HepG2 (cell line): Measurements from ENCODE around the gene APIP. TPM values are rescaled to one million over a fixed set of nuclear protein-coding genes. Genes with fewer than 3 reads are reported as not detected.

Experiments
- ARHGAP35 ChIP-seq: sonication (generic); formaldehyde crosslinking; IDR thresholded peaks from 2 replicates; pipeline ENCODE4 v1.9.0; 2022; ENCODE audit warnings: mild to moderate bottlenecking, inconsistent platforms, moderate library complexity, missing genetic modification reagents, borderline replicate concordance
- CBX2 ChIP-seq, 2 experiments: fragments of 200-600 bp in 1 of 2; sonication (generic); formaldehyde crosslinking in 1 of 2; IDR thresholded peaks; 2 replicates each; pipeline versions ENCODE4 v1.7.0 to v1.8.1; 2018 to 2022; ENCODE audit warnings: low read depth in 2 of 2, low read length in 1 of 2, mild to moderate bottlenecking in 1 of 2, missing genetic modification reagents in 1 of 2
- CREBL2 ChIP-seq: sonication (generic); formaldehyde crosslinking; IDR thresholded peaks from 2 replicates; pipeline ENCODE4 v1.8.1; 2023; ENCODE audit warnings: missing genetic modification reagents, mild to moderate bottlenecking, borderline replicate concordance
- GMEB2 ChIP-seq: IDR thresholded peaks from 2 replicates; pipeline ENCODE4 v1.6.1; 2016; ENCODE audit warnings: missing biosample characterization, missing genetic modification reagents, low read depth
- HOXA7 ChIP-seq: sonication (generic); formaldehyde crosslinking; IDR thresholded peaks from 2 replicates; pipeline ENCODE4 v1.8.1; 2022; ENCODE audit warnings: mild to moderate bottlenecking, missing genetic modification reagents, moderate library complexity
- IKZF1 ChIP-seq: fragments of 450-650 bp; IDR thresholded peaks from 2 replicates; pipeline ENCODE4 v1.7.1; 2016
- MXD4 ChIP-seq: IDR thresholded peaks from 2 replicates; pipeline ENCODE4 v1.6.1; 2016; ENCODE audit warnings: mild to moderate bottlenecking, missing biosample characterization, missing genetic modification reagents
- NRL ChIP-seq: sonication (generic); formaldehyde crosslinking; IDR thresholded peaks from 2 replicates; pipeline ENCODE4 v1.5.0; 2020; ENCODE audit warnings: missing genetic modification reagents, mild to moderate bottlenecking, moderate library complexity, borderline replicate concordance
- REL ChIP-seq: sonication (generic); formaldehyde crosslinking; conservative IDR thresholded peaks from 2 replicates; pipeline ENCODE4 v1.8.0; 2022; ENCODE audit warnings: mild to moderate bottlenecking, missing genetic modification reagents, moderate library complexity
- RFXANK ChIP-seq: IDR thresholded peaks from 2 replicates; pipeline ENCODE4 v1.6.1; 2016
- SAFB2 ChIP-seq: sonication (generic); formaldehyde crosslinking; IDR thresholded peaks from 2 replicates; pipeline ENCODE4 v1.5.1; 2020; ENCODE audit warnings: missing genetic modification reagents, low read depth, mild to moderate bottlenecking, borderline replicate concordance
- SIN3A ChIP-seq: IDR thresholded peaks from 2 replicates; pipeline ENCODE4 v1.6.1; 2011; ENCODE audit warnings: low read depth, mild to moderate bottlenecking, control low read depth, low read length, borderline replicate concordance
- SP140L ChIP-seq: sonication (generic); formaldehyde crosslinking; IDR thresholded peaks from 2 replicates; pipeline ENCODE4 v1.4.0; 2020; ENCODE audit warnings: missing genetic modification reagents, borderline replicate concordance
- SUZ12 ChIP-seq: fragments of 150-350 bp; IDR thresholded peaks from 2 replicates; pipeline ENCODE4 v1.6.1; 2014; ENCODE audit warnings: low read depth, low read length
- TRAFD1 ChIP-seq: sonication (generic); formaldehyde crosslinking; IDR thresholded peaks from 2 replicates; pipeline ENCODE4 v1.5.1; 2020; ENCODE audit warnings: missing genetic modification reagents, mild to moderate bottlenecking, borderline replicate concordance
- ZBTB46 ChIP-seq: sonication (generic); formaldehyde crosslinking; IDR thresholded peaks from 2 replicates; pipeline ENCODE4 v1.4.0; 2020; ENCODE audit warnings: mild to moderate bottlenecking, missing genetic modification reagents, borderline replicate concordance
- ZIK1 ChIP-seq: sonication (generic); formaldehyde crosslinking; IDR thresholded peaks from 2 replicates; pipeline ENCODE4 v1.5.0; 2020; ENCODE audit warnings: mild to moderate bottlenecking, low read depth, missing genetic modification reagents, borderline replicate concordance
- ZNF3 ChIP-seq: IDR thresholded peaks from 2 replicates; pipeline ENCODE4 v1.7.0; 2017; ENCODE audit warnings: inconsistent platforms
- ZNF570 ChIP-seq: sonication (generic); formaldehyde crosslinking; IDR thresholded peaks from 2 replicates; pipeline ENCODE4 v1.4.0; 2020; ENCODE audit warnings: mild to moderate bottlenecking, missing genetic modification reagents, borderline replicate concordance
- ZNF629 ChIP-seq: sonication (generic); formaldehyde crosslinking; conservative IDR thresholded peaks from 2 replicates; pipeline ENCODE4 v1.5.0; 2020; ENCODE audit warnings: missing genetic modification reagents
- ZNF644 ChIP-seq: IDR thresholded peaks from 2 replicates; pipeline ENCODE4 v1.6.1; 2016; ENCODE audit warnings: low read depth
- ZNF720 ChIP-seq: sonication (generic); formaldehyde crosslinking; IDR thresholded peaks from 2 replicates; pipeline ENCODE4 v1.4.0; 2020; ENCODE audit warnings: missing genetic modification reagents
- ZNF749 ChIP-seq: sonication (generic); formaldehyde crosslinking; IDR thresholded peaks from 2 replicates; pipeline ENCODE4 v1.8.0; 2022; ENCODE audit warnings: mild to moderate bottlenecking, missing genetic modification reagents, moderate library complexity, borderline replicate concordance
- ZNF776 ChIP-seq: sonication (generic); formaldehyde crosslinking; IDR thresholded peaks from 2 replicates; pipeline ENCODE4 v1.4.0; 2020; ENCODE audit warnings: mild to moderate bottlenecking, missing genetic modification reagents
- polyA plus RNA-seq, 8 experiments: library from polyadenylated mRNA; depleted of rRNA in 3 of 8; stranded (reverse) in 7 of 8; unstranded in 1 of 8; fragments of >200 nt; fragmentation: Illumina TruSeq in 4 of 8; extraction: Trizol in 4 of 8; gene quantifications; 2 replicates each; pipeline versions ENCODE4 v1.2.1 to v1.2.3, GENCODE V29; 2011 to 2016; ENCODE audit warnings: low read depth in 4 of 8, missing spikeins in 1 of 8, mixed read lengths in 1 of 8; ENCODE audit not compliant: insufficient read depth in 1 of 8
- total RNA-seq, 5 experiments: library from RNA; depleted of rRNA; stranded (reverse); fragments of >200 nt; fragmentation: Illumina TruSeq; extraction: Trizol; gene quantifications; 2 replicates each; pipeline ENCODE4 v1.2.3, GENCODE V29; 2016; ENCODE audit warnings: low read depth in 1 of 5

Gene APIP
- total and polyA plus RNA-seq, 2 of the 13 experiments (the other 11 are each of a cell fraction or from before 2014, with no cell fraction given), result 16.9 to 31.0 TPM

- TF ChIP-seq CREBL2 (peak; percentile 49; the same call in 1 of the 2 replicates), SUZ12 (no peak), ZNF629 (CRISPR knock-in tag) (peak; percentile 73), ZNF749 (CRISPR knock-in tag) (peak; percentile 81; the same call in 1 of the 2 replicates), ZIK1 (CRISPR knock-in tag) (peak; percentile 38; the same call in 1 of the 2 replicates), REL (CRISPR knock-in tag) (0 out of 2 replicates have a peak, but pooled peaks have one; percentile 52), TRAFD1 (no peak), GMEB2 (CRISPR knock-in tag) (no peak), MXD4 (CRISPR knock-in tag) (peak; percentile 98), SAFB2 (no peak), CBX2 (IDR thresholded peaks at IDR 0.05; ENCODE audit: low read depth, low read length) (no peak), CBX2 (CRISPR knock-in tag; IDR thresholded peaks at IDR 0.05; ENCODE audit: low read depth) (no peak), HOXA7 (no peak), ZNF776 (peak; percentile 18; the same call in 1 of the 2 replicates), ZNF570 (CRISPR knock-in tag) (no peak), RFXANK (CRISPR knock-in tag) (peak; percentile 73; the same call in 1 of the 2 replicates), SP140L (CRISPR knock-in tag) (no peak; the same call in 1 of the 2 replicates), NRL (CRISPR knock-in tag) (no peak), ARHGAP35 (CRISPR knock-in tag) (no peak), SIN3A (peak; percentile 80; the same call in 1 of the 2 replicates), ZNF644 (peak; percentile 91), ZBTB46 (CRISPR knock-in tag) (no peak), ZNF3 (CRISPR knock-in tag) (0 out of 2 replicates have a peak, but pooled peaks have one; percentile 28), IKZF1 (no peak), ZNF720 (CRISPR knock-in tag) (no peak)
Observed at GRCh38 chr11:34929794-34930763, 13.9 kb upstream of the APIP start (continued).
